Right atrium auricular region (tissue), 2 donors: ENCODE measurements around the gene KIAA0232. TPM values are rescaled to one million over a fixed set of nuclear protein-coding genes. Genes with fewer than 3 reads are reported as not detected.
"Not testable (repeated sequence)": the region's sequence is repeated elsewhere in the genome, so short reads cannot be mapped to it uniquely, and the experiment has no call there.

ENCODE experiments used
- DNase-seq: peaks from one replicate; pipeline ENCODE4 v3.0.0-alpha.2; 2019; ENCODE audit warnings: low spot score
- H3K27ac ChIP-seq, 2 donors: fragments of 200-600 bp; sonication (generic); 1 replicate in 1 of 2; 2 replicates in 1 of 2; pipeline ENCODE4 v1.5.1; 2016 to 2019
- H3K27me3 ChIP-seq, 2 donors: fragments of 200-600 bp; sonication (generic); one replicate each; pipeline versions ENCODE4 v1.5.1 to v1.6.0; 2017 to 2019
- H3K36me3 ChIP-seq: fragments of 200-600 bp; sonication (generic); one replicate; pipeline ENCODE4 v1.5.1; 2016
- H3K4me1 ChIP-seq, 2 donors: fragments of 200-600 bp; sonication (generic); one replicate each; pipeline versions ENCODE4 v1.5.1 to v1.6.0; 2017 to 2019
- H3K4me3 ChIP-seq, 2 donors: fragments of 200-600 bp; sonication (generic); 1 replicate in 1 of 2; 2 replicates in 1 of 2; pipeline ENCODE4 v1.5.1; 2017 to 2019; ENCODE audit warnings: mild to moderate bottlenecking in 1 of 2, moderate library complexity in 1 of 2
- H3K9me3 ChIP-seq, 2 donors: fragments of 200-600 bp; sonication (generic); one replicate each; pipeline ENCODE4 v1.5.1; 2019
- total RNA-seq, 2 donors: library from RNA; depleted of rRNA; stranded (reverse); fragments of >200 nt; gene quantifications; one replicate each; pipeline ENCODE4 v1.1.0, GENCODE V29; 2016
- TF ChIP-seq, protein P1 (sequence below), 2 donors: fragments of 200-600 bp; sonication (generic); IDR thresholded peaks; one replicate each; pipeline ENCODE4 v1.5.1; 2019; ENCODE audit warnings: antibody characterized with exemption in 2 of 2

KIAA0232 gene
- total RNA-seq, 2 donors from 2014 or later = 47.5 to 69.4 TPM

DNA sequence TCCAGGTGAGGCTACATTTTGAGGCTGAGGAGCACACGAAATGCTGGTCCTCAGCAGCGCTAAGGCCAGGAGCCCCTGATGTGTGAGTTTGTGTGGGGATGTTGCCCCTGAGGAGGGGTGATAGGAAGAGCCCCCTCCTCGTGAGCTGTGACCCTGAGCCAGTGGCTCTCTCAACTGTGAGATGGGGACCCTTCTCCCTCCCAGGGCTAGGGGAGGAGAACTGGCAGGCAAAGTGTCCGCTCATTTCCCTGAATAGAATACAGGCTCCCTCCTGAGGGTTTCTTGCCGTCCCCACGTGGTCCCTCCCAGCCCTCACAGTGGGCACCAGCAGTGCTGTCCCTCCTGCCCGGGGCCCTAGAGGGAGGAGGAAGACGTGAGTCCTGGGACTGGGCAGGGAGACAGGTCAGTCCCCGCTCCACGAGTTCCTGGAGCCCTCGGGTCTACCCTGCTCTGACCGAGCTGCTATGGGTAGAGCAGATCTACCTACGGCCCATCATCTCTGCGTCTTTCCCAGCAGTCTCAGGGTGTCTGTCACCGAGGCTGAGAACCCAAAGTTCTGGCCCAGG lies 106.1 kb downstream of the KIAA0232 start:
- peaks cover 0 to 49% of the 10 kb centered on the region in 2 donors for H3K4me1 ChIP-seq
- H3K4me3 ChIP-seq = no peak overlapping the region
- H3K27me3 ChIP-seq = no peaks in the 10 kb centered on the region
- H3K27ac ChIP-seq = no peak overlapping the region
- H3K36me3 ChIP-seq = no peaks in the 10 kb centered on the region
- peak; percentile 9 for DNase-seq
- TF ChIP-seq, protein P1, sequence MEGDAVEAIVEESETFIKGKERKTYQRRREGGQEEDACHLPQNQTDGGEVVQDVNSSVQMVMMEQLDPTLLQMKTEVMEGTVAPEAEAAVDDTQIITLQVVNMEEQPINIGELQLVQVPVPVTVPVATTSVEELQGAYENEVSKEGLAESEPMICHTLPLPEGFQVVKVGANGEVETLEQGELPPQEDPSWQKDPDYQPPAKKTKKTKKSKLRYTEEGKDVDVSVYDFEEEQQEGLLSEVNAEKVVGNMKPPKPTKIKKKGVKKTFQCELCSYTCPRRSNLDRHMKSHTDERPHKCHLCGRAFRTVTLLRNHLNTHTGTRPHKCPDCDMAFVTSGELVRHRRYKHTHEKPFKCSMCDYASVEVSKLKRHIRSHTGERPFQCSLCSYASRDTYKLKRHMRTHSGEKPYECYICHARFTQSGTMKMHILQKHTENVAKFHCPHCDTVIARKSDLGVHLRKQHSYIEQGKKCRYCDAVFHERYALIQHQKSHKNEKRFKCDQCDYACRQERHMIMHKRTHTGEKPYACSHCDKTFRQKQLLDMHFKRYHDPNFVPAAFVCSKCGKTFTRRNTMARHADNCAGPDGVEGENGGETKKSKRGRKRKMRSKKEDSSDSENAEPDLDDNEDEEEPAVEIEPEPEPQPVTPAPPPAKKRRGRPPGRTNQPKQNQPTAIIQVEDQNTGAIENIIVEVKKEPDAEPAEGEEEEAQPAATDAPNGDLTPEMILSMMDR (IDR thresholded peaks at IDR 0.05) = no peak
- H3K9me3 ChIP-seq = no peaks in the 10 kb centered on the region

DNA sequence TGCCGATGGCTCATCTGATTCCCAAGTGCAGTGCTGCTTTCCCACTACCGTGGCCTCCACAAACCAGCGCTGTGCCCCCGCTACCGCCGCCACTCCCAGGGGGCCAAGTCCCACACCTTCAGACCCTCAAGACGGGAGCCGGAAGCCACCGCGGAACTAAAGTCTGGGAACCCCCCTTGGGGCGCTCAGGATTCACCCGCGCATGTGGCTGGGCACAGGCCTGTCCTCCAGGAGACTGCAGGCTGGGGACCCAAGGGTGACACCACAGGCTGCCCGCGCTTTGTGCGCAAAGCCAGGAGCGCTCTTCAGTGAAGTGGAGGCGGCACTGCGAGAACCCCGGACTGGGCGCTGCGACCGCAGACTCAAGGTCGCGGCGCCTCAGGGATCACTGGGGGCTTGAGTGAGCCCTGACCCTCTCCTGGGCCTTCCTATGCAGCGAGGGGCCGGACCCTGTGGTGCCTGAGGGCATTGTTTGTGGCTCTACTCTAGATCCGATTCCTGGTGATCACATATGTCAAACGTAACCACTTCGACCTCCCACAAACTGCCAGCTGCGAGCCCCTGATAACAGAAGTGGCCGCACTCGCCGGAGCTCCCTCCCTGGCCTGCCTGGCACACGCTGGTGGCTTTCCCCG lies 106.7 kb downstream of the KIAA0232 start:
- H3K27ac ChIP-seq = no peak overlapping the region
- no peak for DNase-seq
- no peaks in the 10 kb centered on the region for H3K27me3 ChIP-seq
- H3K4me1 ChIP-seq = peaks cover 0 to 49% of the 10 kb centered on the region in 2 donors
- H3K4me3 ChIP-seq = no peak overlapping the region
- H3K36me3 ChIP-seq = no peaks in the 10 kb centered on the region
- TF ChIP-seq, protein P1 (IDR thresholded peaks at IDR 0.05) = no peak
- H3K9me3 ChIP-seq = no peaks in the 10 kb centered on the region

DNA sequence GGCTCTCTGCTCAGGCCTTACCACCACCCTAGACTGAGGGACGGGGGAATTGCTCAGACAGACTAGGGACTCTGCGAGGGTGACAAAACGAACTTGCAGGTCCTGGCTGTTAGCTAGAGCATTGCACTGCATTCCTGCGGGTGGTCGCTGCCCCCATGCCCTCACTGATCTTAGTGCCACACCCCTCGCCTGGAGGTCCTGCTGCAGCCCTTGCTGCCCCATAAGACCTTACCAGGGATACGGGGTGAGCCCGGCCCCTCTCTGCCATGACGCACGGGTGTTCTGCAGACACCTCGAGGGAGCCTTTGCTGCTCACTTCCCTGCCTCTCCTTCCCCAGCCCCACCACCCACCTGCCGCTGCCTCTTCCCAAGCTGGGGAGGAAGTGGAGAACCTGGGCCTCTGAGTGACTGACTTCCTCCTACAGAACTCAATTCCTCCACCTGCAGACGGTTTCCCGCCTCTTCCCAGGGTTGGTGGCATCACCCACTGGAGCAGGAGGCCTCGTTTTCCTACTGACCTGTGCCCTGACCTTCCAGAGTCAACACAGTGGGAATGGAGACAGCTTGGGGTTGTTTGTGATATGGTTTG lies 107.3 kb downstream of the KIAA0232 start:
- TF ChIP-seq, protein P1 (IDR thresholded peaks at IDR 0.05) = no peak
- H3K27ac ChIP-seq = no peak overlapping the region
- H3K9me3 ChIP-seq = no peaks in the 10 kb centered on the region
- peaks cover 0 to 49% of the 10 kb centered on the region in 2 donors for H3K4me1 ChIP-seq
- no peaks in the 10 kb centered on the region for H3K36me3 ChIP-seq
- no peak for DNase-seq
- H3K27me3 ChIP-seq = no peaks in the 10 kb centered on the region
- H3K4me3 ChIP-seq = no peak overlapping the region

DNA sequence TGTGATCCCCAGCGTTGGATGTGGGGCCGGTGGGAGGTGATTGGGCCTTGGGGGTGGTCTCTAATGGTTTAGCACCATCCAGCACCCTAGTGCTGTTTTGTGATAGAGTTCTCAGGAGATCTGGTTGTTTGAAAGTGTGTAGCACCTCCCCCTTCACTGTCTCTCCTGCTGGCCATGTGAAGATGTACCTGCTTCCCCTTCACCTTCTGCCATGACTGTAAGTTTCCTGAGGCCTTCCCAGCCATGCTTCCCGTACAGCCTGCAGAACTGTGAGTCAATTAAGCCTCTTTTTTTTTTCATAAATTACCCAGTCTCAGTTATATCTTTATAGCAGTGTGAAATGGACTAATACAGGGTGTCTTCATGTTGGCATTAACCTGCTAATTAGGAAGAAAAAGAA lies 107.8 kb downstream of the KIAA0232 start:
- Histone ChIP-seq H3K36me3 (no peaks in the 10 kb centered on the region), H3K9me3 (no peaks in the 10 kb centered on the region), H3K4me3 (no peak overlapping the region), H3K27ac (no peak overlapping the region), H3K4me1 (peaks cover 0 to 49% of the 10 kb centered on the region in 2 donors), H3K27me3 (no peaks in the 10 kb centered on the region)
- TF ChIP-seq, protein P1 (IDR thresholded peaks at IDR 0.05) = no peak
- DNase-seq = no peak

DNA sequence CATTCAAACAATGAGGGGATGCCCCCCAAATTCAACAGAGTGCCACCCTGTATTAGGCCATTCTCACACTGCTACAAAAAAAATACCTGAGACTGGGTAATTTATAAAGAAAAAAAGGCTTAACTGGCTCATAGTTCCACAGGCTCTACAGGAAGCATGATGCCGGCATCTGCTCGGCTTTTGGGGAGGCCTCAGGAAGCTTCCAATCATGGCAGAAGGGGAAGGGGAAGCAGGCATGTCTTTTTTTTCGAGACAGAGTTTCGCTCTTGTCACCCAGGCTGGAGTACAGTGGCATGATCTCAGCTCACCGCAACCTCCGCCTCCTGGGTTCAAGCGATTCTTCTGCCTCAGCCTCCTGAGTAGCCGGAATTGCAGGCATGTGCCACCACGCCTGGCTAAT lies 108.4 kb downstream of the KIAA0232 start:
- not testable (repeated sequence) for H3K4me3 ChIP-seq, DNase-seq, H3K27ac ChIP-seq, H3K9me3 ChIP-seq, H3K36me3 ChIP-seq, H3K27me3 ChIP-seq
- H3K4me1 ChIP-seq = peaks cover 0 to 43% of the 10 kb centered on the region in 2 donors

DNA sequence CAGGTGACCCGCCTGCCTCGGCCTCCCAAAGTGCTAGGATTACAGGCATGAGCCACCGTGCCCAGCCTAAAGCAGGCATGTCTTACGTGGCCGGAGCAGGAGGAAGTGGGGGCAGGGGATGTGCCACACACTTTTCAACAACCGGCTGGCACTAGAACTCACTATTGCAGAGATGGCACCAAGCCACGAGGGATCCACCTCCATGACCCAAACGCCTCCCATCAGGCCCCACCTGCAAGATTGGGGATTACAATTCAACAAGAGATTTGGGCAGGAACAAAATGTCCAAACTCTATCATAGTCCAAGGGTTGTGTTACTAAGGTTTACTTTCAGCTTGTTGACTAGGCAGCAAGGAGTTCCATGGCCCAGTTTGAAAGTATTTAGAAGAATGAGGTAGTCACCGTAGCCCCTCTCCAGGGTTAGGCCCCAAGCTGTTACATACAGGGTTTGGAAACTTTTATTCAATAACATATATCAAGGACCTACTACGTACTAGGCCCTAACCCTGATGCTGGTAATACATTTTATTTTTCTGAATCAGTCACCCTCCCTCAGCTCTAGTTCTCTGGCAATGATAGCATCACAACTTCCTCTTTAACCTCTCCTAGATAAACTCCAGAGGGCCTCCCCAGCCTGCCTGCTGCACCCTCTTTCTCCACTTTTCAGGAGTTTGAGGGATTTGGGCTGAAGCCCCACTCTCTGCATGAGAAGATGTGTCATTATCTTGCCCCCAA lies 109.1 kb downstream of the KIAA0232 start:
- Histone ChIP-seq H3K4me3 (no peak overlapping the region), H3K4me1 (peaks cover 0 to 36% of the 10 kb centered on the region in 2 donors), H3K27me3 (no peaks in the 10 kb centered on the region), H3K27ac (no peak overlapping the region), H3K9me3 (no peaks in the 10 kb centered on the region), H3K36me3 (no peaks in the 10 kb centered on the region)
- DNase-seq = no peak
- TF ChIP-seq, protein P1 (IDR thresholded peaks at IDR 0.05) = no peak
